Endothelial cell of umbilical vein (primary cell): ENCODE data around the gene LDLRAD4.

ENCODE experiments used
- CTCF ChIP-seq, 2 donors: IDR thresholded peaks; 1 replicate in 1 of 2; 2 replicates in 1 of 2; pipeline ENCODE4 v1.5.1; 2011; ENCODE audit warnings: low read length in 2 of 2, mild to moderate bottlenecking in 2 of 2, moderate library complexity in 2 of 2, control low read depth in 1 of 2, inconsistent platforms in 1 of 2, low read depth in 1 of 2; ENCODE audit not compliant: insufficient read depth in 1 of 2; ENCODE audit errors: extremely low read depth in 1 of 2
- EZH2 ChIP-seq: IDR thresholded peaks from 2 replicates; pipeline ENCODE4 v1.6.1; 2012; ENCODE audit warnings: borderline replicate concordance, low read depth, mild to moderate bottlenecking, moderate library complexity, low read length, inconsistent platforms; ENCODE audit not compliant: severe bottlenecking
- POLR2AphosphoS5 ChIP-seq: IDR thresholded peaks from 2 replicates; pipeline ENCODE4 v1.6.1; 2012; ENCODE audit warnings: low read depth, mild to moderate bottlenecking, control low read depth, low read length, moderate library complexity; ENCODE audit not compliant: insufficient read depth

- TF ChIP-seq CTCF (IDR thresholded peaks at IDR 0.05; ENCODE audit: extremely low read depth in 1 of 2, insufficient read depth in 1 of 2, low read depth in 1 of 2, low read length in 2 of 2) = no peak
- TF ChIP-seq EZH2 = no peak
- no peak for TF ChIP-seq POLR2AphosphoS5
Observed at GRCh38 chr18:13438507-13439056, 220.0 kb downstream of the LDLRAD4 start.
